Spleen (tissue), 11 donors: ENCODE results near the gene FKBP11. TPM values are rescaled to one million over a fixed set of nuclear protein-coding genes. Genes with fewer than 3 reads are reported as not detected.

Experiments used
- DNase-seq: peaks from one replicate; pipeline ENCODE4 v3.0.0-alpha.2; 2020
- H3K27ac ChIP-seq, 8 donors: fragments of 200-600 bp; sonication (generic) in 7 of 8; 1 replicate in 4 of 8; 2 replicates in 4 of 8; pipeline versions ENCODE4 v1.5.0 to v1.8.0; 2016 to 2021; ENCODE audit warnings: inconsistent platforms in 4 of 8, mild to moderate bottlenecking in 4 of 8, moderate library complexity in 1 of 8
- H3K27me3 ChIP-seq, 7 donors: fragments of 200-600 bp; sonication (generic) in 6 of 7; replicated peaks in 1 of 7; 1 replicate in 4 of 7; 2 replicates in 3 of 7; pipeline versions ENCODE4 v1.5.0 to v1.8.0; 2016 to 2021; ENCODE audit warnings: inconsistent platforms in 3 of 7, mild to moderate bottlenecking in 1 of 7
- H3K36me3 ChIP-seq, 6 donors: fragments of 200-600 bp; sonication (generic) in 5 of 6; 1 replicate in 4 of 6; 2 replicates in 2 of 6; pipeline versions ENCODE4 v1.5.0 to v1.8.0; 2016 to 2021; ENCODE audit warnings: inconsistent platforms in 2 of 6
- H3K4me1 ChIP-seq, 6 donors: fragments of 200-600 bp; sonication (generic) in 5 of 6; 1 replicate in 3 of 6; 2 replicates in 3 of 6; pipeline versions ENCODE4 v1.5.0 to v1.8.0; 2016 to 2021; ENCODE audit warnings: inconsistent platforms in 3 of 6
- H3K4me3 ChIP-seq, 8 donors: fragments of 200-600 bp; sonication (generic) in 7 of 8; 1 replicate in 4 of 8; 2 replicates in 4 of 8; pipeline versions ENCODE4 v1.5.0 to v1.8.0; 2016 to 2021; ENCODE audit warnings: inconsistent platforms in 4 of 8, mild to moderate bottlenecking in 4 of 8, moderate library complexity in 2 of 8
- H3K9me3 ChIP-seq, 8 donors: fragments of 200-600 bp; sonication (generic) in 7 of 8; 1 replicate in 4 of 8; 2 replicates in 4 of 8; pipeline versions ENCODE4 v1.5.0 to v1.8.0; 2016 to 2021; ENCODE audit warnings: inconsistent platforms in 4 of 8
- POLR2A ChIP-seq, 3 donors: fragments of 450-650 bp; IDR thresholded peaks; one replicate each; pipeline ENCODE4 v1.5.1; 2017; ENCODE audit warnings: antibody characterized with exemption in 3 of 3, mild to moderate bottlenecking in 1 of 3
- POLR2AphosphoS5 ChIP-seq, 3 donors: sonication (generic); formaldehyde crosslinking; IDR thresholded peaks; one replicate each; pipeline ENCODE4 v1.5.1; 2017; ENCODE audit warnings: antibody characterized with exemption in 3 of 3
- WGBS, 5 donors: extraction: QIAGEN DNeasy Blood & Tissue Kit in 3 of 5; methylation state at CpG; one replicate each; pipeline versions ENCODE4 v1.1.5 to v1.1.7; 2013 to 2018; 5-methylcytosine and 5-hydroxymethylcytosine counted together
- intact Hi-C: fragments of 100-400 bp; cut with DNase I; formaldehyde crosslinking; loops from one replicate; pipeline ENCODE4 v1.15.0; 2023; ENCODE audit warnings: low total_unique reads
- polyA plus RNA-seq, 3 donors: library from polyadenylated mRNA; stranded (reverse); fragments of 200-250 nt; gene quantifications; one replicate each; pipeline ENCODE4 v1.2.1, GENCODE V29; 2013
- total RNA-seq, 7 donors: library from RNA; depleted of rRNA in 3 of 7; stranded (reverse); fragments of >200 nt in 3 of 7; fragmentation: NEBNext Ultra II Directional in 4 of 7; extraction: Animal tissue kit (Norgen Biotek cat#: 25700) in 4 of 7; gene quantifications; one replicate each; pipeline versions ENCODE4 v1.1.0 to v1.2.1, GENCODE V29; 2016 to 2021
- TF ChIP-seq, protein P1 (sequence below), 11 experiments: fragments of 200-600 bp in 7 of 11; fragments of 450-650 bp in 4 of 11; sonication (generic) in 4 of 11; IDR thresholded peaks in 8 of 11; conservative IDR thresholded peaks in 3 of 11; 1 replicate in 7 of 11; 2 replicates in 4 of 11; pipeline versions ENCODE4 v1.4.0 to v1.8.0; 2016 to 2021; ENCODE audit warnings: antibody characterized with exemption in 11 of 11, inconsistent platforms in 4 of 11, mild to moderate bottlenecking in 1 of 11
- donor health status: healthy with polysubstance abuse.
- donor health status: DM: no; HTN: no; CAD: no; lungs with moderate emphysema.
- donor health status: DM: no; HTN: no; CAD: no.
- donor health status: Bipolar disorder and iron deficiency.
- donor health status: healthy.
- donor health status: DM: no; HTN: no; CAD: no.
- donor health status: DM: yes; HTN: yes; CAD: no.

FKBP11 gene
- total and polyA plus RNA-seq, 10 donors, result 27.8 to 73.8 (median 42.7) TPM

DNA sequence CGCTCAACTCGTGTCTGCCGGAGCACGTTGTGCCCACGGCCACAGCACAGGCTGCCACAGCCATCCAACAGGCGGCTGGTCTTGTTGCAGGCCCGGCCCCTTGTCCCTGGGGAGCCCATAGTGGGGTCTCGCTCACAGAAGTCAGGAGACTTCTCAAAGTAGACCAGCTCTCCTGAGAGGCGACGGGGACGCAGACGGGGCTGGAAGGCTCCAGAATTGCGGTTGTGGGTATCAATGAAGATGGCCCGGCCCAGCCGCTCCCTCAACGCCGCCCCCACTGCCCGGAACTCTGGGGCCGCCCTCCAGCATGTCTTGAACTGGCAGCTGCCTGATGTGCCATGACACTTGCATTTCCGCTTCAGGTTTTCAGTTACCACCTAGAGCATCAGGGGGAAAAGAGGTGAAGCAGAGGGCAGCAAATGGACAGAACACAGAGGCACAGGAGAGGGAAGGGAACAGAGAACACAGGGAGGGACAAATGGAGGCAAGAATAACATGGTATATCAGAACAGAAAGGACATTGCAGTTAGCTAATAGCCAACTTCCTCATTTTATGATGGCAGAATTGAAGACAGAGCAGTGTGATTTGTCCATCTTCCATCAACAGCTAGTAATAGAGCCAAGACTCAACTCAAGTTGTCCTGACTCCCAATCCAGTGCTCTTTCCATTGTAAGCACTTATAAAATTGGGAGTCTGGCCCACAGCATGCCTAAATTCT lies 41.0 kb upstream of the FKBP11 start:
- no peaks in the 10 kb centered on the region for H3K36me3 ChIP-seq
- H3K9me3 ChIP-seq, result no peaks in the 10 kb centered on the region
- intact Hi-C loops, result no loop called here
- TF ChIP-seq POLR2A (IDR thresholded peaks at IDR 0.05), result no peak
- no peak for TF ChIP-seq POLR2AphosphoS5 (IDR thresholded peaks at IDR 0.05)
- TF ChIP-seq, protein P1, sequence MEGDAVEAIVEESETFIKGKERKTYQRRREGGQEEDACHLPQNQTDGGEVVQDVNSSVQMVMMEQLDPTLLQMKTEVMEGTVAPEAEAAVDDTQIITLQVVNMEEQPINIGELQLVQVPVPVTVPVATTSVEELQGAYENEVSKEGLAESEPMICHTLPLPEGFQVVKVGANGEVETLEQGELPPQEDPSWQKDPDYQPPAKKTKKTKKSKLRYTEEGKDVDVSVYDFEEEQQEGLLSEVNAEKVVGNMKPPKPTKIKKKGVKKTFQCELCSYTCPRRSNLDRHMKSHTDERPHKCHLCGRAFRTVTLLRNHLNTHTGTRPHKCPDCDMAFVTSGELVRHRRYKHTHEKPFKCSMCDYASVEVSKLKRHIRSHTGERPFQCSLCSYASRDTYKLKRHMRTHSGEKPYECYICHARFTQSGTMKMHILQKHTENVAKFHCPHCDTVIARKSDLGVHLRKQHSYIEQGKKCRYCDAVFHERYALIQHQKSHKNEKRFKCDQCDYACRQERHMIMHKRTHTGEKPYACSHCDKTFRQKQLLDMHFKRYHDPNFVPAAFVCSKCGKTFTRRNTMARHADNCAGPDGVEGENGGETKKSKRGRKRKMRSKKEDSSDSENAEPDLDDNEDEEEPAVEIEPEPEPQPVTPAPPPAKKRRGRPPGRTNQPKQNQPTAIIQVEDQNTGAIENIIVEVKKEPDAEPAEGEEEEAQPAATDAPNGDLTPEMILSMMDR (IDR thresholded peaks at IDR 0.05 in 8 of 11, conservative IDR thresholded peaks at IDR 0.05 in 3 of 11), result no peak
- 70 to 77% (median 73%) methylated on average over 17 to 20 of the region's 20 CpGs for WGBS, 5 donors
- no peak for DNase-seq
- peaks cover 3 to 26% (median 22%) of the 10 kb centered on the region in 7 donors for H3K27me3 ChIP-seq
- peaks cover 9 to 29% (median 21%) of the 10 kb centered on the region in 6 donors for H3K4me1 ChIP-seq
- no peak overlapping the region for H3K4me3 ChIP-seq
- H3K27ac ChIP-seq, result no peak overlapping the region

DNA sequence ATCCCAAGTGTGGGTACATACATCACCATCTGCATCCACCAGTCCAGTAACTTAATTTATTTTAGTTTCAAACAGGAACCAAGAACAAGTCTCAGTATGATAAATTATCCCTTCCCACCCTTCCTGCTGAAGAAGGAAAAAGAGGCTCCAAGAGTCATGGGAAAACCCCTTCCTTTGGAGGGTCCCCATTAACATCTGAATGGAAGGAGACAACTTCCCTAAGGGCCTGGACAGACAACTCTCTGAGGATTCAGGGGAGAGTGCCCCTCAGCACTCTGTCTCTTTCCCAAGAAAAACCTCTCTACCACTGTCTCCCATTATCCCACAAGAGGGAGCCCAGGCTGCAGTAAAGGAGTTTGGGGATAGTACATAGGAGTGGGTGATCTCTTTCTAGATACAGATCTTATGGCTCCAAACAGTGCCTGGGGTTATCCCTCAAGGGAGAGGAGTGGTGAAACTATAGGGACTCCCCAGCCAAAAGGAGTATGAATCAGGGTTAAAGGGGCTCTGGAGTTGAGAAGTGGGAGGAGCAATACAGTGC lies 40.1 kb upstream of the FKBP11 start:
- intact Hi-C loops, result no loop called here
- H3K4me3 ChIP-seq, result no peak overlapping the region
- peaks cover 5 to 24% (median 11%) of the 10 kb centered on the region in 6 donors for H3K4me1 ChIP-seq
- no peak overlapping the region for H3K27ac ChIP-seq
- H3K27me3 ChIP-seq, result peaks cover 0 to 16% (median 12%) of the 10 kb centered on the region in 7 donors
- TF ChIP-seq, protein P1 (IDR thresholded peaks at IDR 0.05 in 8 of 11, conservative IDR thresholded peaks at IDR 0.05 in 3 of 11), result no peak
- no peak for TF ChIP-seq POLR2AphosphoS5 (IDR thresholded peaks at IDR 0.05)
- no peak for TF ChIP-seq POLR2A (IDR thresholded peaks at IDR 0.05)
- no peaks in the 10 kb centered on the region for H3K36me3 ChIP-seq
- no peaks in the 10 kb centered on the region for H3K9me3 ChIP-seq
- no peak for DNase-seq

DNA sequence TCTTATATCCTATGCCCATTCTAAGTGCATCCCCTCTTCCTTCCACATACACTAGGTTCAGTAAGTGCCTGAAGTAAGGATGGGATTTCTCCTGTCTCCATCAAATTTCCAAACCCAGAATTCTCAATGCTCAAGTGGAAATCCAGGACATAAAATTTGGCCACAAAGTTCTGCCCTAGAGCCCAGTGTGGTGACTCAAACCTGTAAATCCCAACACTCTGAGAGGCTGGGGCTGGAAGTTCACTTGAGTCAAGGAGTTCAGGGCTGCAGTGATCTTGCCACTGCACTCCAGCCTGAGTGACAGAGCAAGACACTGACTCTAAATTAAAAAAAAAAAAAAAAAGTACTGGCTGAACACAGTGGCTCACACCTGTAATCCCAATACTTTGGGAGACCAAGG lies 36.5 kb upstream of the FKBP11 start:
- Histone ChIP-seq H3K4me3 (no peak overlapping the region), H3K27ac (peak overlapping the region in 1 of 8 donors; percentile 33), H3K4me1 (peaks cover 6 to 21% (median 9%) of the 10 kb centered on the region in 6 donors), H3K36me3 (no peaks in the 10 kb centered on the region), H3K27me3 (no peaks in the 10 kb centered on the region), H3K9me3 (no peaks in the 10 kb centered on the region)
- TF ChIP-seq, protein P1 (IDR thresholded peaks at IDR 0.05 in 8 of 11, conservative IDR thresholded peaks at IDR 0.05 in 3 of 11), result no peak
- no peak for TF ChIP-seq POLR2AphosphoS5 (IDR thresholded peaks at IDR 0.05)
- no peak for TF ChIP-seq POLR2A (IDR thresholded peaks at IDR 0.05)
- intact Hi-C loops, result no loop called here
- DNase-seq, result no peak

DNA sequence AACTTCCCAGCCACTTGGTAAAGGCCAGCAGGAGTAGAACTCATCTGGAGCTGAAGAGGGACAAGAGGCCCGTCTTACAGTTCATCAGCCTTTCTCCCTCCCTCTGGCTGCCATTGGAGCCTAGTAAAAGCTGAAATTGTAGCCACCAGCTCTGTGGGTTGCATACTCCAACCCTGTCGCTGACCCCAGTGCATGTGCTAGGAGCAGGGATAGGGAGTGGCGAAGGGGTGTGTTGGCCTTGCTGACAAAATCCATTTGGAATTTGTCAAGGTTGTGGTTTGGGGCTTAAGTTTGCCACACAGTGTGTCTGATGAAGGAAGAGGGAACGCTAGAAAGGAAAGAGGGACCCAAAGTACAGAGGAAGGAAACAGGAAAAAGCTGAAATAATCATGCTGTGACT lies 36.0 kb upstream of the FKBP11 start:
- H3K27me3 ChIP-seq, result no peaks in the 10 kb centered on the region
- H3K9me3 ChIP-seq, result no peaks in the 10 kb centered on the region
- TF ChIP-seq, protein P1 (IDR thresholded peaks at IDR 0.05 in 8 of 11, conservative IDR thresholded peaks at IDR 0.05 in 3 of 11), result no peak
- TF ChIP-seq POLR2AphosphoS5 (IDR thresholded peaks at IDR 0.05) (no peak), POLR2A (IDR thresholded peaks at IDR 0.05) (no peak)
- DNase-seq, result no peak
- WGBS, 5 donors, result 32 to 64% (median 50%) methylated on average over 4 of the region's 4 CpGs
- no peaks in the 10 kb centered on the region for H3K36me3 ChIP-seq
- intact Hi-C loops, result no loop called here
- peaks cover 6 to 26% (median 13%) of the 10 kb centered on the region in 6 donors for H3K4me1 ChIP-seq
- no peak overlapping the region for H3K4me3 ChIP-seq
- H3K27ac ChIP-seq, result peak overlapping the region in 2 of 8 donors; percentile 27 to 33
